ENCODE results near the gene PPARD. TPM values are rescaled to one million over a fixed set of nuclear protein-coding genes. Genes with fewer than 3 reads are reported as not detected.

Gene PPARD
- total and polyA plus RNA-seq, 2 of the 13 experiments (the other 11 are each of a cell fraction or from before 2014, with no cell fraction given), result 6.1 to 13.3 TPM

DNA sequence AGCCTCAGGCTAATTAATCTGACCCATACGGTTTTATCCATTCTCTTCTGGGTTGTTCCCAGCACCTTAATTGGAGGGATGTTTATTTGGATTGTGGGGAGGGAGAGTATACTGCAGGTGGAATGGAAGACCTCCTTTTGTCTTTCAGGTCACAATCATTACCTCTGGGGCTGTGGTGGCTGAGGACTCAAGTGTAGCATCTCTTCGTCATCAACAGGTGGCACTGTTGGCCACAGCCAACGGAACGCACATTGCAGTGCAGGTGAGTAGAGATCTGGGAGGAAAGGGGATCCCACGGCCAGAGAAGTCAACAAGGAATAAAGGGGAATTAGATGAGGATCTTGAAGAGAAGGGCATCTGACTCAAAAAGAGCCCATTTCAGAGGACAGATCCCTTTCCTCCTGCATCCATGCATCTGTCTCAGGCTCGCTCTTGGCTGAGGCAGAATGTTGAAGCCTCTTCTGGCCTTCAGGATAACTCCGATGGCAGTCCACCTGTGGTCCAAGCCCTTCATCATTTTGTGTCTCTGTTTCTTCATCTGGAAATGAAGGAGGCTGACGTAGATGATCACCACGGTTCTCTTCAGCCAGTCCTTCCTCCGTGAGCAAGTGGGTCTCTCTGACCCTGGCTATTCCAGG is 47.9 kb upstream of the PPARD start (continued):
- TF ChIP-seq, protein P1, sequence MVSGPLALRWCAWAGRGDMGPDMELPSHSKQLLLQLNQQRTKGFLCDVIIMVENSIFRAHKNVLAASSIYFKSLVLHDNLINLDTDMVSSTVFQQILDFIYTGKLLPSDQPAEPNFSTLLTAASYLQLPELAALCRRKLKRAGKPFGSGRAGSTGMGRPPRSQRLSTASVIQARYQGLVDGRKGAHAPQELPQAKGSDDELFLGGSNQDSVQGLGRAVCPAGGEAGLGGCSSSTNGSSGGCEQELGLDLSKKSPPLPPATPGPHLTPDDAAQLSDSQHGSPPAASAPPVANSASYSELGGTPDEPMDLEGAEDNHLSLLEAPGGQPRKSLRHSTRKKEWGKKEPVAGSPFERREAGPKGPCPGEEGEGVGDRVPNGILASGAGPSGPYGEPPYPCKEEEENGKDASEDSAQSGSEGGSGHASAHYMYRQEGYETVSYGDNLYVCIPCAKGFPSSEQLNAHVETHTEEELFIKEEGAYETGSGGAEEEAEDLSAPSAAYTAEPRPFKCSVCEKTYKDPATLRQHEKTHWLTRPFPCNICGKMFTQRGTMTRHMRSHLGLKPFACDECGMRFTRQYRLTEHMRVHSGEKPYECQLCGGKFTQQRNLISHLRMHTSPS (CRISPR knock-in tag; IDR thresholded peaks at IDR 0.05; ENCODE audit: low read depth), result no peak
- TF ChIP-seq PHB2 (IDR thresholded peaks at IDR 0.05; ENCODE audit: partially characterized antibody) (no peak), ZNF841 (CRISPR knock-in tag; IDR thresholded peaks at IDR 0.05; ENCODE audit: borderline replicate concordance) (no peak), ZNF33A (CRISPR knock-in tag; IDR thresholded peaks at IDR 0.05; ENCODE audit: borderline replicate concordance) (no peak), SKI (IDR thresholded peaks at IDR 0.05; ENCODE audit: partially characterized antibody) (no peak), SNAPC2 (CRISPR knock-in tag; IDR thresholded peaks at IDR 0.05) (no peak), GABPA (IDR thresholded peaks at IDR 0.05; ENCODE audit: low read depth, low read length) (no peak), GABPA (CRISPR knock-in tag; IDR thresholded peaks at IDR 0.05; ENCODE audit: low read depth) (no peak), HOXA9 (CRISPR knock-in tag; IDR thresholded peaks at IDR 0.05; ENCODE audit: borderline replicate concordance) (no peak), AGO2 (optimal IDR thresholded peaks at IDR 0.05; ENCODE audit: low read depth, low read length) (no peak), SUZ12 (IDR thresholded peaks at IDR 0.05; ENCODE audit: low read depth, low read length) (no peak), FOXK1 (CRISPR knock-in tag; IDR thresholded peaks at IDR 0.05; ENCODE audit: borderline replicate concordance, low read depth) (no peak), MLLT10 (CRISPR knock-in tag; IDR thresholded peaks at IDR 0.05) (no peak), FOXO1 (CRISPR knock-in tag; IDR thresholded peaks at IDR 0.05) (no peak), RBM39 (IDR thresholded peaks at IDR 0.05; ENCODE audit: low read depth, low read length, poor library complexity, severe bottlenecking) (no peak), SATB2 (CRISPR knock-in tag; IDR thresholded peaks at IDR 0.05) (no peak), NFIB (CRISPR knock-in tag; IDR thresholded peaks at IDR 0.05; ENCODE audit: borderline replicate concordance) (no peak), ZNF720 (CRISPR knock-in tag; IDR thresholded peaks at IDR 0.05) (0 out of 2 replicates have a peak, but pooled peaks have one; percentile 14), ZNF160 (CRISPR knock-in tag; IDR thresholded peaks at IDR 0.05) (no peak), ZNF790 (CRISPR knock-in tag; IDR thresholded peaks at IDR 0.05; ENCODE audit: borderline replicate concordance) (no peak), POGZ (CRISPR knock-in tag; IDR thresholded peaks at IDR 0.05) (no peak)
- TF ChIP-seq, protein P2, sequence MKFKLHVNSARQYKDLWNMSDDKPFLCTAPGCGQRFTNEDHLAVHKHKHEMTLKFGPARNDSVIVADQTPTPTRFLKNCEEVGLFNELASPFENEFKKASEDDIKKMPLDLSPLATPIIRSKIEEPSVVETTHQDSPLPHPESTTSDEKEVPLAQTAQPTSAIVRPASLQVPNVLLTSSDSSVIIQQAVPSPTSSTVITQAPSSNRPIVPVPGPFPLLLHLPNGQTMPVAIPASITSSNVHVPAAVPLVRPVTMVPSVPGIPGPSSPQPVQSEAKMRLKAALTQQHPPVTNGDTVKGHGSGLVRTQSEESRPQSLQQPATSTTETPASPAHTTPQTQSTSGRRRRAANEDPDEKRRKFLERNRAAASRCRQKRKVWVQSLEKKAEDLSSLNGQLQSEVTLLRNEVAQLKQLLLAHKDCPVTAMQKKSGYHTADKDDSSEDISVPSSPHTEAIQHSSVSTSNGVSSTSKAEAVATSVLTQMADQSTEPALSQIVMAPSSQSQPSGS (CRISPR knock-in tag; IDR thresholded peaks at IDR 0.05), result no peak

Data from HepG2 (cell line).